ENCODE results near the gene NME3. TPM values are rescaled to one million over a fixed set of nuclear protein-coding genes. Genes with fewer than 3 reads are reported as not detected.

NME3 gene
- total and polyA plus RNA-seq, 8 donors, result 18.7 to 420 (median 118) TPM

GRCh38 chr16:1758923-1759322 lies 12.4 kb downstream of the NME3 start:
- Histone ChIP-seq H3K36me3 (peaks cover 35 to 100% (median 96%) of the 10 kb centered on the region in 4 donors), H3K4me1 (peaks cover 0 to 16% (median 6%) of the 10 kb centered on the region in 4 donors), H3K27me3 (no peaks in the 10 kb centered on the region), H3K9me3 (no peaks in the 10 kb centered on the region), H3K27ac (no peak overlapping the region), H3K4me3 (no peak overlapping the region)
- no peak for DNase-seq
- intact Hi-C loops (cut with DNase I; ENCODE audit: low total_unique reads), result no loop called here
- WGBS, 5 donors, result 90 to 99% (median 93%) methylated on average over 11 to 18 of the region's 18 CpGs
- TF ChIP-seq CTCF (IDR thresholded peaks at IDR 0.05), result no peak
- TF ChIP-seq EP300 (IDR thresholded peaks at IDR 0.05), result no peak
- no peak for TF ChIP-seq POLR2AphosphoS5 (IDR thresholded peaks at IDR 0.05)
- TF ChIP-seq POLR2A (IDR thresholded peaks at IDR 0.05), result no peak

- peaks cover 0 to 5% (median 2%) of the 10 kb centered on the region in 4 donors for H3K4me1 ChIP-seq
- no peak overlapping the region for H3K27ac ChIP-seq
- H3K9me3 ChIP-seq, result no peaks in the 10 kb centered on the region
- H3K36me3 ChIP-seq, result peaks cover 28 to 99% (median 94%) of the 10 kb centered on the region in 4 donors
- intact Hi-C loops (cut with DNase I; ENCODE audit: low total_unique reads), result no loop called here
- DNase-seq, result peak in 1 of 2 donors; percentile 22
- WGBS, 5 donors, result 78 to 94% (median 91%) methylated on average over 21 to 37 of the region's 37 CpGs
- no peak for TF ChIP-seq POLR2A (IDR thresholded peaks at IDR 0.05)
- no peak for TF ChIP-seq EP300 (IDR thresholded peaks at IDR 0.05)
- TF ChIP-seq CTCF (IDR thresholded peaks at IDR 0.05), result no peak
- no peak for TF ChIP-seq POLR2AphosphoS5 (IDR thresholded peaks at IDR 0.05)
- no peak overlapping the region for H3K4me3 ChIP-seq
- H3K27me3 ChIP-seq, result no peaks in the 10 kb centered on the region
Observed at GRCh38 chr16:1757714-1758461, 13.5 kb downstream of the NME3 start.

DNA sequence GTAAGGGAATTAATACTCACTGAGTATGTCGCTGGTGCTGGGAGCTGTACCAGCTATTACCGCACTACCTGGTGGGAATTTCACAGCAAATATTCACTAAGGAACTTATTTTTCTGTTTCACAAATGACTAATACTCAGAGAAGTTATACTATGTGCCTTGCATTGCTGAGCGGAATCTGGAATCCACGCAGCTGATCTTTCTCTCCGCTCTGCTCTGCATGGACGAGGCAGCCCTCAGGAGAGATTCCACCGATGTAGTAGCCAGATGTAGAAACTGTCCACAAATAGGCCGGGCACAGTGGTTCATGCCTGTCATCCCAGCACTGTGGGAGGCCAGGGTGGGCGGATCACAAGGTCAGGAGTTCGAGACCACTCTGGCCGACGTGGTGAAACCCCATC lies 17.1 kb downstream of the NME3 start:
- H3K9me3 ChIP-seq, result no peaks in the 10 kb centered on the region
- WGBS, 5 donors, result 92 to 96% (median 95%) methylated on average over 12 of the region's 12 CpGs
- DNase-seq, result no peak
- no peaks in the 10 kb centered on the region for H3K4me1 ChIP-seq
- H3K27ac ChIP-seq, result no peak overlapping the region
- TF ChIP-seq POLR2AphosphoS5 (IDR thresholded peaks at IDR 0.05), result no peak
- no peak for TF ChIP-seq EP300 (IDR thresholded peaks at IDR 0.05)
- no peak for TF ChIP-seq CTCF (IDR thresholded peaks at IDR 0.05)
- no peak for TF ChIP-seq POLR2A (IDR thresholded peaks at IDR 0.05)
- H3K27me3 ChIP-seq, result no peaks in the 10 kb centered on the region
- H3K36me3 ChIP-seq, result peaks cover 15 to 99% (median 94%) of the 10 kb centered on the region in 4 donors
- no peak overlapping the region for H3K4me3 ChIP-seq
- intact Hi-C loops (cut with DNase I; ENCODE audit: low total_unique reads), result no loop called here

DNA sequence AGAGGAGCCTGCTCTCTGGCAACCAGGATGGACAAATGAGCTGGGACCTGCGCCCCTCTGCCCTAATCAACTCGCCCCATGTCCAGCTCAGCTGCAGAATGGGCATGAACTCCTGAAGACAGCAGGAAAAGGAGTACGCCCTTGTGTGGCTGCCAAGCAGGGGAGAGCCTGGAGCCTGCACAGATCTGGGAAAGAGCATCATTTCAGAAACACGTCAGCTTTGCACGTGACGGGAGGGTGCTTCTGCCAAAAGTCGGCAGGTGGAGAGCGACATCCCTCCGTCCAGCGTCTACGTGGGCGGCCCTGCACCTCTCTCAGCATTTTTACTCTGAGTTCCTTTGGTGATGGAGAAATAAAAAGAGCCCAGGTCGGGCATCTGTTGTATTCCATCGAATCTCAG lies 18.5 kb downstream of the NME3 start:
- DNase-seq, result no peak
- H3K27ac ChIP-seq, result no peak overlapping the region
- no peaks in the 10 kb centered on the region for H3K9me3 ChIP-seq
- H3K36me3 ChIP-seq, result peaks cover 29 to 99% (median 94%) of the 10 kb centered on the region in 4 donors
- no peak overlapping the region for H3K4me3 ChIP-seq
- WGBS, 5 donors, result 89 to 98% (median 97%) methylated on average over 14 of the region's 14 CpGs
- no peaks in the 10 kb centered on the region for H3K4me1 ChIP-seq
- intact Hi-C loops (cut with DNase I; ENCODE audit: low total_unique reads), result no loop called here
- TF ChIP-seq CTCF (IDR thresholded peaks at IDR 0.05) (no peak), EP300 (IDR thresholded peaks at IDR 0.05) (no peak), POLR2A (IDR thresholded peaks at IDR 0.05) (no peak), POLR2AphosphoS5 (IDR thresholded peaks at IDR 0.05) (no peak)
- no peaks in the 10 kb centered on the region for H3K27me3 ChIP-seq
